Measurements from ENCODE around the gene GNPDA1. TPM values are rescaled to one million over a fixed set of nuclear protein-coding genes. Genes with fewer than 3 reads are reported as not detected.

The GNPDA1 gene
- total RNA-seq, 1 experiment from 2014 or later = 70.9 TPM

DNA sequence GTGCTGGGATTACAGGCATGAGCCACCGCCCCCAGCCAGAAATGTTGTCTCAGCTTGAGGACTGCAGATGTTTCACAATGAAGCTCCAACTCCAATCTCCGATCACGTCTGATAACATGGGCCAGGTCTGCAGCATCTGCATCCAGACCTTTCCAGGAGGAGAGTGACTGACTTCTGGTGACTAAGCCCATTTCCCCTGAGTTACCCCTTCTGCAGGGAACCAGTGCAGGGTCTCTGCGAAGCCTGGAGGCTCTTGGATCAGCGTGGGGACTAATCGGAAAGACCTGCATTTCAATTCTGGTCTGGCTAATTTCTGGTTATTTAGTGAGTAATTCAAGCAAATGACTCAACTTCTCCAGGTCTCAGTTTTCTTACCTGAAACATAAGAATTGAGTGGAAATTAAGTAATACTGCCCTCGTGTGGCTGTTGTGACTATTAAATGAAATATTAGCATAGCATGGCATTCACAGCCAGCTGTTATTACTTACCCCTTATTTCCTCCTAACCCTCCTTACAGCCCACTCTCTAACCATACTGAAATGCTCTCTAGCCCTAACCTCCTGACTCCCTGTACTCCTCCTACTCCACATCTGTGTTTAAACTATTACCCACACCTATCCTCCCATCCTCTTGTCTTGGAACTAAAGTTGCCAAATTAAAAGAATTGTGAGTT is 2.2 kb upstream of the GNPDA1 start:
- no peak overlapping the region for H3K27ac Mint-ChIP-seq (ENCODE audit: unreplicated experiment)
- H3K4me3 Mint-ChIP-seq (ENCODE audit: unreplicated experiment) = no peak overlapping the region
- intact Hi-C loops (cut with micrococcal nuclease; ENCODE audit: unreplicated experiment) = loop anchor here (1.0 to 2.0 kb wide), 4 partner anchors 9 to 130 kb away; partner anchors contain the start of gene RNF14

DNA sequence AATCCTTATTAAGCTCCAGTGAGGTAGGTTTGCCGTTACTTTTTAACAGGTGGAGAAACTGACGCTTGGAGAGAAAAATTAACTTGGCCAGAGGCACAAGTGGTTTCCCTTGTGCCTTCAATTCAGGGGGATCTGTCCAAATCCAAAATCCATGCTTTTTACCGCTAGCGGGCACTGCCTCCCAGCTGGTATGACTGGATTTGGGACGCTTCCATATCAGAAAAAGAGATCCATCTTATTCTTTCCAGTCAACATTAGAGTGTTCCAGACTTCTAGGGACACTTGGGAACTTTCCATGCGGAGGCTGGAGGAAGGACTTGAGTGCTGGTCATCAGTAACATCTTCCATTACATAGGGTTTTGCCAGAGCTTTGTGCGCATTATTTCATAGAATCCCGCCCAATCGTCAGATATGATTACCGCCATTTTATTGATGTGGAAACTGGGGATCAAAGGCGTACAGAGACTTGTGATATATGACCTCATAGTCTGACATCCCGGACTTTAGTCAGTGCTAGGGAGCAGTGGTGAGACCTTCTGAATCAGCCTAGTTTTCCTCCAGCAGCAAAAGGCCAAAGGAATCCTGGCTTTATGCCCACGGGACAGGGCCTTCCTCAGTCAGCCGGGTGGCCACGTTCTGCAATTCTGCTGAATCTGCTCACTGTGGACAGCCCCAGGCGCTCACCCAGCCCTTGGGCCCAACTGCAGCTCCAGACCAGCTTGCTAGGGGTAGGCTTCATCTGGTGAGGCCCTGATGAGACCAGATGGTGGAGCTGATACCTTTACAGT is 1.1 kb upstream of the GNPDA1 start:
- TF ChIP-seq, protein P1, sequence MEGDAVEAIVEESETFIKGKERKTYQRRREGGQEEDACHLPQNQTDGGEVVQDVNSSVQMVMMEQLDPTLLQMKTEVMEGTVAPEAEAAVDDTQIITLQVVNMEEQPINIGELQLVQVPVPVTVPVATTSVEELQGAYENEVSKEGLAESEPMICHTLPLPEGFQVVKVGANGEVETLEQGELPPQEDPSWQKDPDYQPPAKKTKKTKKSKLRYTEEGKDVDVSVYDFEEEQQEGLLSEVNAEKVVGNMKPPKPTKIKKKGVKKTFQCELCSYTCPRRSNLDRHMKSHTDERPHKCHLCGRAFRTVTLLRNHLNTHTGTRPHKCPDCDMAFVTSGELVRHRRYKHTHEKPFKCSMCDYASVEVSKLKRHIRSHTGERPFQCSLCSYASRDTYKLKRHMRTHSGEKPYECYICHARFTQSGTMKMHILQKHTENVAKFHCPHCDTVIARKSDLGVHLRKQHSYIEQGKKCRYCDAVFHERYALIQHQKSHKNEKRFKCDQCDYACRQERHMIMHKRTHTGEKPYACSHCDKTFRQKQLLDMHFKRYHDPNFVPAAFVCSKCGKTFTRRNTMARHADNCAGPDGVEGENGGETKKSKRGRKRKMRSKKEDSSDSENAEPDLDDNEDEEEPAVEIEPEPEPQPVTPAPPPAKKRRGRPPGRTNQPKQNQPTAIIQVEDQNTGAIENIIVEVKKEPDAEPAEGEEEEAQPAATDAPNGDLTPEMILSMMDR (IDR thresholded peaks at IDR 0.05; ENCODE audit: insufficient read depth in 1 of 2, low read depth in 1 of 2, low read length in 1 of 2, severe bottlenecking in 1 of 2, unreplicated experiment in 1 of 2) = no peak
- no peaks in the 10 kb centered on the region for H3K27me3 Mint-ChIP-seq (ENCODE audit: insufficient read depth, unreplicated experiment)
- no peak for DNase-seq

More for the DNA sequence above, 2.2 kb upstream of the GNPDA1 start:
- Histone ChIP-seq H3K4me3 (ENCODE audit: low read depth, low read length) (no peak overlapping the region), H3K4me1 (peaks cover 4% of the 10 kb centered on the region; the same call in 1 of the 2 replicates), H3K9me3 (no peaks in the 10 kb centered on the region), H3K27me3 (replicated peaks; ENCODE audit: control insufficient read depth, insufficient read depth, low read length) (no peaks in the 10 kb centered on the region), H3K36me3 (ENCODE audit: control insufficient read depth, insufficient read depth, low read length) (no peaks in the 10 kb centered on the region)
- TF ChIP-seq, protein P1 (IDR thresholded peaks at IDR 0.05; ENCODE audit: insufficient read depth in 1 of 2, low read depth in 1 of 2, low read length in 1 of 2, severe bottlenecking in 1 of 2, unreplicated experiment in 1 of 2) = peak; percentile 39 to 54
- peak in 1 of 2 experiments; percentile 60 for DNase-seq
- Mint-ChIP-seq H3K36me3 (ENCODE audit: insufficient read depth, unreplicated experiment) (peaks cover 26% of the 10 kb centered on the region), H3K4me1 (ENCODE audit: low read depth, unreplicated experiment) (peaks cover 7% of the 10 kb centered on the region), H3K27me3 (ENCODE audit: insufficient read depth, unreplicated experiment) (no peaks in the 10 kb centered on the region), H3K9me3 (ENCODE audit: unreplicated experiment) (peaks cover 11% of the 10 kb centered on the region)
- ChIA-PET CTCF (interaction anchor here (0.8 to 1.4 kb wide), 3 partner anchors 46 to 128 kb away, joined by 3 to 5 read pairs (median 5); partner anchors contain the start of gene RNF14), POLR2A (no interaction called here)
- no TSS peak for BruUV-seq (replicated peaks)

DNA sequence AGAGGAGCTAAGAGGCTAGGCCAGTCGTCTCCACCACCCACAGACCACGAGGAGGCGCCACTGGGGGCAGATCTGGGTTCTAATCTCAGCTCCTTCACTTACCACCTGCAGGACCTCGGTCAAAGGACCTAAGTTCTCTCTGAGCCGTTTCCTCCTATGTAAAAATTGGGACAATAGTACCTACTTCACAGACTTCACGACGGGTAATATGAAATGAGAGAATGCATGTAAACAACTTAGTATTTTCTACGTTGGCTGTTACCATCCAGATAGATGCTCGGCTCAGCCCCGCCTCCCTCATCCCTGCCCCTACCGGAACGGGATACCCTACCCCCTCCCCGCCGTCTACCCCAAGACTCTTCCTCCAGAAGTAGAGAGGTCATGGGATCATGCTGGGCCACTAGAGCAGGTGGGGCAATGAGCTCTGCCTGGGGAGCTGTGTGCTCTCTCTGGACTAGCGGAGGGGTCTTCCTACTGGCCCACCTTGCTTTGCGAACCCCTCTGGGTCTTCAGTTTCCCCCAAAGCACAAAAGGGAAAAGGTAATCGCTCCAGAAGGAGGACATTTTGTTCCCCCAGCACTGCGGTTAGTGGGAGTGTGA is 541 bp downstream of the GNPDA1 start:
- POLR2A ChIA-PET = interaction anchor here (0.5 to 1.1 kb wide), 3 partner anchors 43 to 167 kb away, joined by 3 to 16 read pairs (median 7); partner anchors contain the start of gene RNF14
- H3K4me1 ChIP-seq = peaks cover 4% of the 10 kb centered on the region; the same call in 1 of the 2 replicates
- H3K9me3 Mint-ChIP-seq (ENCODE audit: unreplicated experiment) = no peaks in the 10 kb centered on the region
- H3K36me3 ChIP-seq (ENCODE audit: control insufficient read depth, insufficient read depth, low read length) = no peaks in the 10 kb centered on the region
- H3K4me3 ChIP-seq (ENCODE audit: low read depth, low read length) = peak overlapping the region; percentile 87
- peak in 1 of 2 experiments; percentile 35 for DNase-seq
- no peaks in the 10 kb centered on the region for H3K27me3 ChIP-seq (replicated peaks; ENCODE audit: control insufficient read depth, insufficient read depth, low read length)
- H3K27me3 Mint-ChIP-seq (ENCODE audit: insufficient read depth, unreplicated experiment) = no peaks in the 10 kb centered on the region
- H3K36me3 Mint-ChIP-seq (ENCODE audit: insufficient read depth, unreplicated experiment) = peaks cover 19% of the 10 kb centered on the region
- H3K9me3 ChIP-seq = no peaks in the 10 kb centered on the region
- CTCF ChIA-PET = interaction anchor here (0.9 to 2.7 kb wide), 9 partner anchors 12 to 300 kb away, joined by 3 to 19 read pairs (median 3); partner anchors contain the start of gene RNF14
- TF ChIP-seq, protein P1 (IDR thresholded peaks at IDR 0.05; ENCODE audit: insufficient read depth in 1 of 2, low read depth in 1 of 2, low read length in 1 of 2, severe bottlenecking in 1 of 2, unreplicated experiment in 1 of 2) = peak in 1 of 2 experiments; percentile 31
- H3K27ac Mint-ChIP-seq (ENCODE audit: unreplicated experiment) = peak overlapping the region; percentile 94
- H3K4me1 Mint-ChIP-seq (ENCODE audit: low read depth, unreplicated experiment) = peaks cover 7% of the 10 kb centered on the region
- H3K4me3 Mint-ChIP-seq (ENCODE audit: unreplicated experiment) = peak overlapping the region; percentile 85
- BruUV-seq (replicated peaks) = TSS peak; percentile 55
- intact Hi-C loops (cut with micrococcal nuclease; ENCODE audit: unreplicated experiment) = no loop called here

More for the DNA sequence above, 1.1 kb upstream of the GNPDA1 start:
- no TSS peak for BruUV-seq (replicated peaks)
- H3K36me3 ChIP-seq (ENCODE audit: control insufficient read depth, insufficient read depth, low read length) = no peaks in the 10 kb centered on the region
- ChIA-PET POLR2A (no interaction called here), CTCF (interaction anchor here (0.6 to 2.7 kb wide), 6 partner anchors 39 to 349 kb away, joined by 3 to 19 read pairs (median 4); partner anchors contain the start of gene RNF14)
- peaks cover 4% of the 10 kb centered on the region; the same call in 1 of the 2 replicates for H3K4me1 ChIP-seq
- Mint-ChIP-seq H3K27ac (ENCODE audit: unreplicated experiment) (peak overlapping the region; percentile 94), H3K4me3 (ENCODE audit: unreplicated experiment) (peak overlapping the region; percentile 85), H3K4me1 (ENCODE audit: low read depth, unreplicated experiment) (peaks cover 7% of the 10 kb centered on the region), H3K9me3 (ENCODE audit: unreplicated experiment) (peaks cover under 1% of the 10 kb centered on the region), H3K36me3 (ENCODE audit: insufficient read depth, unreplicated experiment) (peaks cover 19% of the 10 kb centered on the region)
- H3K4me3 ChIP-seq (ENCODE audit: low read depth, low read length) = no peak overlapping the region
- no peaks in the 10 kb centered on the region for H3K9me3 ChIP-seq
- no peaks in the 10 kb centered on the region for H3K27me3 ChIP-seq (replicated peaks; ENCODE audit: control insufficient read depth, insufficient read depth, low read length)
- intact Hi-C loops (cut with micrococcal nuclease; ENCODE audit: unreplicated experiment) = loop anchor here (2.0 kb wide), 1 partner anchor 45 kb away; the partner anchor contains the start of gene RNF14
